HepG2 (cell line): ENCODE results near the gene GPN2. TPM values are rescaled to one million over a fixed set of nuclear protein-coding genes. Genes with fewer than 3 reads are reported as not detected.

Experiments used
- ARID5B ChIP-seq: IDR thresholded peaks from 2 replicates; pipeline ENCODE4 v1.4.0; 2020; ENCODE audit warnings: mild to moderate bottlenecking, missing genetic modification reagents
- ATF1 ChIP-seq: IDR thresholded peaks from 2 replicates; pipeline ENCODE4 v1.6.1; 2016; ENCODE audit warnings: mild to moderate bottlenecking, control low read depth
- BRCA1 ChIP-seq: sonication (generic); formaldehyde crosslinking; IDR thresholded peaks from 2 replicates; pipeline ENCODE4 v1.4.0; 2020; ENCODE audit warnings: missing genetic modification reagents
- KLF16 ChIP-seq, 2 experiments: sonication (generic) in 1 of 2; formaldehyde crosslinking in 1 of 2; IDR thresholded peaks; 2 replicates each; pipeline versions ENCODE4 v1.6.1 to v1.8.0; 2016 to 2023; ENCODE audit warnings: missing genetic modification reagents in 2 of 2, missing compliant biosample characterization in 1 of 2
- NFE2L2 ChIP-seq: fragments of 150-350 bp; IDR thresholded peaks from 2 replicates; pipeline ENCODE4 v1.6.1; 2014; ENCODE audit warnings: low read length
- PATZ1 ChIP-seq: sonication (generic); formaldehyde crosslinking; IDR thresholded peaks from 2 replicates; pipeline ENCODE4 v1.4.0; 2020; ENCODE audit warnings: missing genetic modification reagents
- RAD21 ChIP-seq: fragments of 450-650 bp; formaldehyde crosslinking; IDR thresholded peaks from 2 replicates; pipeline ENCODE4 v1.5.0; 2020; ENCODE audit warnings: mild to moderate bottlenecking
- SOX13 ChIP-seq, 3 experiments: fragments of 450-650 bp in 1 of 3; sonication (generic) in 1 of 3; formaldehyde crosslinking in 1 of 3; IDR thresholded peaks in 2 of 3; conservative IDR thresholded peaks in 1 of 3; 2 replicates each; pipeline versions ENCODE4 v1.5.0 to v1.6.1; 2016 to 2020; ENCODE audit warnings: antibody characterized with exemption in 1 of 3, mild to moderate bottlenecking in 1 of 3, missing compliant biosample characterization in 1 of 3, missing genetic modification reagents in 1 of 3, moderate library complexity in 1 of 3
- TRIM22 ChIP-seq: fragments of 450-650 bp; IDR thresholded peaks from 2 replicates; pipeline ENCODE4 v1.6.1; 2017
- TSC22D2 ChIP-seq: sonication (generic); formaldehyde crosslinking; IDR thresholded peaks from 2 replicates; pipeline ENCODE4 v1.5.1; 2020; ENCODE audit warnings: missing genetic modification reagents, mild to moderate bottlenecking, borderline replicate concordance
- UBTF ChIP-seq: sonication (generic); formaldehyde crosslinking; IDR thresholded peaks from 2 replicates; pipeline ENCODE4 v1.4.0; 2020; ENCODE audit warnings: mild to moderate bottlenecking, missing genetic modification reagents
- ZGPAT ChIP-seq: IDR thresholded peaks from 2 replicates; pipeline ENCODE4 v1.6.1; 2016; ENCODE audit warnings: mild to moderate bottlenecking
- ZMYM3 ChIP-seq: sonication (generic); formaldehyde crosslinking; IDR thresholded peaks from 2 replicates; pipeline ENCODE4 v1.5.1; 2020; ENCODE audit warnings: mild to moderate bottlenecking, missing genetic modification reagents
- ZNF431 ChIP-seq: sonication (generic); formaldehyde crosslinking; IDR thresholded peaks from 2 replicates; pipeline ENCODE4 v1.9.0; 2022; ENCODE audit warnings: missing genetic modification reagents, low read depth, mild to moderate bottlenecking, borderline replicate concordance
- ZNF713 ChIP-seq: sonication (generic); formaldehyde crosslinking; IDR thresholded peaks from 2 replicates; pipeline ENCODE4 v1.4.0; 2020; ENCODE audit warnings: mild to moderate bottlenecking, missing genetic modification reagents
- ZNF788 ChIP-seq: sonication (generic); formaldehyde crosslinking; IDR thresholded peaks from 2 replicates; pipeline ENCODE4 v1.5.0; 2020; ENCODE audit warnings: mild to moderate bottlenecking, missing genetic modification reagents, borderline replicate concordance
- polyA plus RNA-seq, 8 experiments: library from polyadenylated mRNA; depleted of rRNA in 3 of 8; stranded (reverse) in 7 of 8; unstranded in 1 of 8; fragments of >200 nt; fragmentation: Illumina TruSeq in 4 of 8; extraction: Trizol in 4 of 8; gene quantifications; 2 replicates each; pipeline versions ENCODE4 v1.2.1 to v1.2.3, GENCODE V29; 2011 to 2016; ENCODE audit warnings: low read depth in 4 of 8, missing spikeins in 1 of 8, mixed read lengths in 1 of 8; ENCODE audit not compliant: insufficient read depth in 1 of 8
- total RNA-seq, 5 experiments: library from RNA; depleted of rRNA; stranded (reverse); fragments of >200 nt; fragmentation: Illumina TruSeq; extraction: Trizol; gene quantifications; 2 replicates each; pipeline ENCODE4 v1.2.3, GENCODE V29; 2016; ENCODE audit warnings: low read depth in 1 of 5

GPN2 gene
- total and polyA plus RNA-seq, 2 of the 13 experiments (the other 11 are each of a cell fraction or from before 2014, with no cell fraction given) = 19.3 to 38.9 TPM

- peak; percentile 55; the same call in 1 of the 2 replicates for TF ChIP-seq PATZ1
- TF ChIP-seq NFE2L2 = no peak
- no peak for TF ChIP-seq ATF1 (CRISPR knock-in tag)
- TF ChIP-seq TSC22D2 = 0 out of 2 replicates have a peak, but pooled peaks have one; percentile 34
- peak; percentile 71; the same call in 1 of the 2 replicates for TF ChIP-seq ZNF431
- no peak for TF ChIP-seq SOX13 (IDR thresholded peaks at IDR 0.05)
- TF ChIP-seq SOX13 (CRISPR knock-in tag; conservative IDR thresholded peaks at IDR 0.05 in 1 of 2, IDR thresholded peaks at IDR 0.05 in 1 of 2) = peak in 1 of 2 experiments; percentile 68; a peak in 2 of 4 replicates
- TF ChIP-seq BRCA1 (CRISPR knock-in tag) = no peak
- TF ChIP-seq RAD21 (CRISPR knock-in tag) = peak; percentile 64
- peak; percentile 80 for TF ChIP-seq ARID5B (CRISPR knock-in tag)
- TF ChIP-seq ZNF713 (CRISPR knock-in tag) = 0 out of 2 replicates have a peak, but pooled peaks have one; percentile 46
- peak; percentile 86 for TF ChIP-seq ZMYM3
- TF ChIP-seq KLF16 (CRISPR knock-in tag; IDR thresholded peaks at IDR 0.05) = no peak
- no peak for TF ChIP-seq TRIM22
- TF ChIP-seq ZGPAT (CRISPR knock-in tag) = peak; percentile 61; the same call in 1 of the 2 replicates
- TF ChIP-seq ZNF788 (CRISPR knock-in tag) = peak; percentile 76; the same call in 1 of the 2 replicates
- peak; percentile 97 for TF ChIP-seq UBTF (CRISPR knock-in tag)
These were observed 51.4 kb downstream of the GPN2 start (continued) for GRCh38 chr1:26838474-26839338.
